K562 (cell line): Measurements from ENCODE around the gene ABI3BP.

Experiments used
- GTF2A2 ChIP-seq: IDR thresholded peaks from 2 replicates; pipeline ENCODE4 v1.6.1; 2016; ENCODE audit warnings: mild to moderate bottlenecking, missing genetic modification characterization, missing compliant biosample characterization
- PCBP1 ChIP-seq: fragments of 200-400 bp; formaldehyde crosslinking; IDR thresholded peaks from 2 replicates; pipeline ENCODE4 v1.6.1; 2018; ENCODE audit warnings: mild to moderate bottlenecking, low read depth, low read length; ENCODE audit not compliant: poor library complexity, severe bottlenecking
- PHB2 ChIP-seq: fragments of 450-650 bp; IDR thresholded peaks from 2 replicates; pipeline ENCODE4 v1.6.1; 2017; ENCODE audit warnings: low read depth
- POLR2A ChIP-seq: fragments of 450-650 bp; conservative IDR thresholded peaks from 2 replicates; pipeline ENCODE4 v1.6.1; 2016
- RHOXF2B ChIP-seq: fragments of 250-450 bp; sonication (Bioruptor Pico); conservative IDR thresholded peaks from 2 replicates; pipeline ENCODE4 v1.5.1; 2021
- TARDBP ChIP-seq: fragments of 450-650 bp; IDR thresholded peaks from 2 replicates; pipeline ENCODE4 v1.6.1; 2016
- ZFP36 ChIP-seq: fragments of 150-350 bp; IDR thresholded peaks from 2 replicates; pipeline ENCODE4 v1.6.1; 2018; ENCODE audit warnings: low read length, low read depth; ENCODE audit not compliant: partially characterized antibody
- ZNF347 ChIP-seq: fragments of 450-650 bp; formaldehyde crosslinking; IDR thresholded peaks from 2 replicates; pipeline ENCODE4 v1.4.0; 2020; ENCODE audit warnings: low read depth, mild to moderate bottlenecking, moderate library complexity
- ZNF445 ChIP-seq: fragments of 250-450 bp; sonication (Bioruptor Pico); IDR thresholded peaks from 2 replicates; pipeline ENCODE4 v1.4.0; 2020; ENCODE audit warnings: low read depth, mild to moderate bottlenecking, moderate library complexity
- TF ChIP-seq, protein P1 (sequence below), 3 experiments: IDR thresholded peaks in 2 of 3; conservative IDR thresholded peaks in 1 of 3; 2 replicates each; pipeline ENCODE4 v1.5.1; 2011 to 2012; ENCODE audit warnings: low read length in 3 of 3, mild to moderate bottlenecking in 3 of 3, control low read depth in 2 of 3, improper control_type of control experiment in 1 of 3, inconsistent platforms in 1 of 3, low read depth in 1 of 3, mixed read lengths in 1 of 3, moderate library complexity in 1 of 3; ENCODE audit not compliant: insufficient read depth in 2 of 3

DNA sequence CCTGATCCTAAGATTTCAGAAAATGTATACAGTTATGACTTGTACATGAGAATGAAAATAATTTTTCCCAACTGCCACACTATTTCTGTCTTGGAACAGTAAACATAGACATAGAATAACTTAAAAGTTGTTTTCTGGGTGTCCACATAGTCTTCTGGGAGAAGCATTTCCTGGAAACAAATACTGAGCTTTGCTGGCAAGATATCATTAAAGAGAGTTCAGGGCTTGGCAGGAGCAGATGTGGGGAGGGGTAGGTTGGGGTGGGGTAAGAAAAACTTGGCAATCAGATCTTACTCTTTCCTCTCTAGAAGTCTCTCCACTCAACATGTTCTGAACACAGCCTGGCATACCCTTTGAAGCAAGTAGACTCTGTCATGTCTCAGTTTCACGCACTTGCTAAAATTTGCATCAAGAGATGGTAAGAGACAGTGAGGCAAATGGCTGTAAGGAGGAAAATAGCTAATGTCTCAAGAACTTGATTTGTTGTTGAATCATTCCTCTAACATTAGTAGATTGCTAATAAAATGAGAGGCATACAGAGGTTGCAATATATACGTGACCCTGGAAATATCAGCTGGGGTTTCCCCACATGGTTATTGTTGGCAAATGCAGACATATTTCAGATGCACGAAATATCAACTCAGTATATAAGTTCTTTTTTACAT is 27.3 kb upstream of the ABI3BP start:
- TF ChIP-seq PHB2 (no peak), ZFP36 (no peak), RHOXF2B (CRISPR knock-in tag) (no peak), POLR2A (no peak), ZNF347 (CRISPR knock-in tag) (no peak), TARDBP (no peak), PCBP1 (no peak), GTF2A2 (no peak), ZNF445 (no peak)
- TF ChIP-seq, protein P1, sequence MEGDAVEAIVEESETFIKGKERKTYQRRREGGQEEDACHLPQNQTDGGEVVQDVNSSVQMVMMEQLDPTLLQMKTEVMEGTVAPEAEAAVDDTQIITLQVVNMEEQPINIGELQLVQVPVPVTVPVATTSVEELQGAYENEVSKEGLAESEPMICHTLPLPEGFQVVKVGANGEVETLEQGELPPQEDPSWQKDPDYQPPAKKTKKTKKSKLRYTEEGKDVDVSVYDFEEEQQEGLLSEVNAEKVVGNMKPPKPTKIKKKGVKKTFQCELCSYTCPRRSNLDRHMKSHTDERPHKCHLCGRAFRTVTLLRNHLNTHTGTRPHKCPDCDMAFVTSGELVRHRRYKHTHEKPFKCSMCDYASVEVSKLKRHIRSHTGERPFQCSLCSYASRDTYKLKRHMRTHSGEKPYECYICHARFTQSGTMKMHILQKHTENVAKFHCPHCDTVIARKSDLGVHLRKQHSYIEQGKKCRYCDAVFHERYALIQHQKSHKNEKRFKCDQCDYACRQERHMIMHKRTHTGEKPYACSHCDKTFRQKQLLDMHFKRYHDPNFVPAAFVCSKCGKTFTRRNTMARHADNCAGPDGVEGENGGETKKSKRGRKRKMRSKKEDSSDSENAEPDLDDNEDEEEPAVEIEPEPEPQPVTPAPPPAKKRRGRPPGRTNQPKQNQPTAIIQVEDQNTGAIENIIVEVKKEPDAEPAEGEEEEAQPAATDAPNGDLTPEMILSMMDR (IDR thresholded peaks at IDR 0.05 in 2 of 3, conservative IDR thresholded peaks at IDR 0.05 in 1 of 3; ENCODE audit: insufficient read depth in 2 of 3, low read depth in 1 of 3, low read length in 3 of 3), result no peak
